Panc1 (cell line): ENCODE results near the gene MOCS1.

Source experiments
- CTCF ChIP-seq: fragments of 450-650 bp; IDR thresholded peaks from 2 replicates; pipeline ENCODE4 v1.5.1; 2017; ENCODE audit warnings: mild to moderate bottlenecking
- POLR2AphosphoS5 ChIP-seq: IDR thresholded peaks from 2 replicates; pipeline ENCODE4 v1.6.1; 2012; ENCODE audit warnings: mild to moderate bottlenecking, low read depth, low read length, moderate library complexity
- REST ChIP-seq, 2 experiments: IDR thresholded peaks; 2 replicates each; pipeline ENCODE4 v1.6.1; 2011 to 2012; ENCODE audit warnings: low read depth in 2 of 2, control low read depth in 1 of 2, low read length in 1 of 2, mild to moderate bottlenecking in 1 of 2, moderate library complexity in 1 of 2; ENCODE audit not compliant: insufficient read depth in 1 of 2
- TCF7L2 ChIP-seq: IDR thresholded peaks from 2 replicates; pipeline ENCODE4 v1.6.1; 2011; ENCODE audit warnings: mild to moderate bottlenecking, low read depth, low read length, inconsistent platforms

GRCh38 chr6:39935241-39935640 lies 979 bp upstream of the MOCS1 start:
- TF ChIP-seq CTCF: no peak
- no peak for TF ChIP-seq TCF7L2
- TF ChIP-seq REST (IDR thresholded peaks at IDR 0.05; ENCODE audit: insufficient read depth in 1 of 2, low read depth in 2 of 2, low read length in 1 of 2): no peak
- TF ChIP-seq POLR2AphosphoS5: no peak
